H9 (cell line): ENCODE measurements around the gene SMARCE1. TPM values are rescaled to one million over a fixed set of nuclear protein-coding genes. Genes with fewer than 3 reads are reported as not detected.

Source experiments
- DNase-seq: peaks from one replicate; pipeline ENCODE4 v3.0.0-alpha.2; 2017
- H2AFZ ChIP-seq: one replicate; pipeline ENCODE4 v1.6.1; 2013; ENCODE audit warnings: mild to moderate bottlenecking, low read length, control low read depth, moderate library complexity
- H2AK5ac ChIP-seq: 2 replicates; pipeline ENCODE4 v1.6.1; 2013; ENCODE audit warnings: low read length, control low read depth, mixed read lengths; ENCODE audit not compliant: insufficient read length
- H2BK120ac ChIP-seq: one replicate; pipeline ENCODE4 v1.6.1; 2013; ENCODE audit warnings: low read depth, mild to moderate bottlenecking, low read length, control low read depth, inconsistent platforms; ENCODE audit not compliant: poor library complexity, severe bottlenecking
- H2BK12ac ChIP-seq: 2 replicates; pipeline ENCODE4 v1.6.1; 2013; ENCODE audit warnings: low read length, control low read depth, mixed read lengths, low read depth; ENCODE audit not compliant: insufficient read length
- H2BK15ac ChIP-seq: 2 replicates; pipeline ENCODE4 v1.6.1; 2013; ENCODE audit warnings: low read depth, low read length, control low read depth
- H2BK20ac ChIP-seq: one replicate; pipeline ENCODE4 v1.6.1; 2013; ENCODE audit warnings: low read depth, mild to moderate bottlenecking, low read length, control low read depth, inconsistent platforms; ENCODE audit not compliant: poor library complexity, severe bottlenecking
- H2BK5ac ChIP-seq: 2 replicates; pipeline ENCODE4 v1.6.1; 2013; ENCODE audit warnings: low read length, control low read depth, mixed read lengths; ENCODE audit not compliant: insufficient read length
- H3K14ac ChIP-seq: 2 replicates; pipeline ENCODE4 v1.6.1; 2013; ENCODE audit warnings: low read length, control low read depth; ENCODE audit not compliant: insufficient read depth
- H3K18ac ChIP-seq: 2 replicates; pipeline ENCODE4 v1.6.1; 2013; ENCODE audit warnings: low read depth, mild to moderate bottlenecking, mixed read lengths, low read length, control low read depth; ENCODE audit not compliant: insufficient read length
- H3K23ac ChIP-seq: 2 replicates; pipeline ENCODE4 v1.6.1; 2013; ENCODE audit warnings: low read length, control low read depth, mixed read lengths, low read depth; ENCODE audit not compliant: insufficient read length
- H3K23me2 ChIP-seq: 2 replicates; pipeline ENCODE4 v1.6.1; 2013; ENCODE audit warnings: low read depth, mild to moderate bottlenecking, mixed read lengths, low read length, control low read depth; ENCODE audit not compliant: insufficient read length, poor library complexity, severe bottlenecking
- H3K27ac ChIP-seq: 2 replicates; pipeline ENCODE4 v1.5.1; 2013; ENCODE audit warnings: low read length, control low read depth, mixed read lengths, low read depth; ENCODE audit not compliant: insufficient read length
- H3K27me3 ChIP-seq: 2 replicates; pipeline ENCODE4 v1.6.1; 2013; ENCODE audit warnings: low read length, control low read depth, inconsistent platforms; ENCODE audit not compliant: insufficient read depth
- H3K4ac ChIP-seq: 2 replicates; pipeline ENCODE4 v1.6.1; 2013; ENCODE audit warnings: low read depth, mild to moderate bottlenecking, control low read depth, inconsistent platforms, low read length, moderate library complexity
- H3K4me1 ChIP-seq: 2 replicates; pipeline ENCODE4 v1.6.1; 2013; ENCODE audit warnings: low read length, control low read depth, inconsistent platforms; ENCODE audit not compliant: insufficient read depth
- H3K4me2 ChIP-seq: 2 replicates; pipeline ENCODE4 v1.6.1; 2013; ENCODE audit warnings: low read length, control low read depth, mixed read lengths; ENCODE audit not compliant: insufficient read length, insufficient read depth
- H3K56ac ChIP-seq: 2 replicates; pipeline ENCODE4 v1.6.1; 2013; ENCODE audit warnings: low read depth, mild to moderate bottlenecking, mixed read lengths, low read length, control low read depth; ENCODE audit not compliant: insufficient read length
- H3K79me1 ChIP-seq: 2 replicates; pipeline ENCODE4 v1.6.1; 2013; ENCODE audit warnings: low read depth, mild to moderate bottlenecking, moderate library complexity, low read length, control low read depth, inconsistent platforms; ENCODE audit not compliant: insufficient read depth, poor library complexity, severe bottlenecking
- H3K79me2 ChIP-seq: 2 replicates; pipeline ENCODE4 v1.6.1; 2013; ENCODE audit warnings: low read length, control low read depth, inconsistent platforms; ENCODE audit not compliant: insufficient read depth
- H3K9ac ChIP-seq: 2 replicates; pipeline ENCODE4 v1.6.1; 2013; ENCODE audit warnings: low read length, control low read depth, mixed read lengths; ENCODE audit not compliant: insufficient read length; ENCODE audit errors: extremely low read depth
- H3K9me3 ChIP-seq: one replicate; pipeline ENCODE4 v1.6.1; 2013; ENCODE audit warnings: low read depth, low read length, inconsistent platforms; ENCODE audit not compliant: control insufficient read depth
- H3T11ph ChIP-seq: one replicate; pipeline ENCODE4 v1.6.1; 2013; ENCODE audit warnings: mild to moderate bottlenecking, low read length, control low read depth, inconsistent platforms
- H4K20me1 ChIP-seq: one replicate; pipeline ENCODE4 v1.6.1; 2013; ENCODE audit not compliant: control insufficient read depth, insufficient read length, insufficient read depth
- H4K5ac ChIP-seq: 2 replicates; pipeline ENCODE4 v1.6.1; 2013; ENCODE audit warnings: low read depth, mild to moderate bottlenecking, mixed read lengths, low read length, control low read depth; ENCODE audit not compliant: insufficient read length
- H4K8ac ChIP-seq: replicated peaks from 2 replicates; pipeline ENCODE4 v1.6.1; 2013; ENCODE audit warnings: low read length, control low read depth, mixed read lengths, low read depth; ENCODE audit not compliant: insufficient read length
- H4K91ac ChIP-seq: 2 replicates; pipeline ENCODE4 v1.6.1; 2013; ENCODE audit warnings: low read depth, mild to moderate bottlenecking, moderate library complexity, mixed read lengths, low read length, control low read depth; ENCODE audit not compliant: insufficient read length
- H3K27ac Mint-ChIP-seq, 3 experiments: 2 replicates in 2 of 3; 3 replicates in 1 of 3; pipeline ENCODE4 v1.8.0; 2020 to 2021; ENCODE audit warnings: mixed read lengths in 3 of 3, mild to moderate bottlenecking in 1 of 3, moderate library complexity in 1 of 3
- H3K27me3 Mint-ChIP-seq: 2 replicates; pipeline ENCODE4 v1.8.0; 2021; ENCODE audit warnings: low read depth, mild to moderate bottlenecking, moderate library complexity, mixed read lengths
- H3K36me3 Mint-ChIP-seq, 3 experiments: 2 replicates in 2 of 3; 3 replicates in 1 of 3; pipeline ENCODE4 v1.8.0; 2020 to 2021; ENCODE audit warnings: low read depth in 3 of 3, mixed read lengths in 3 of 3; ENCODE audit not compliant: insufficient read depth in 1 of 3
- H3K4me1 Mint-ChIP-seq, 2 experiments: 2 replicates each; pipeline ENCODE4 v1.8.0; 2020; ENCODE audit warnings: mixed read lengths in 2 of 2
- H3K4me3 Mint-ChIP-seq, 2 experiments: 2 replicates in 1 of 2; 3 replicates in 1 of 2; pipeline ENCODE4 v1.8.0; 2020 to 2021; ENCODE audit warnings: mild to moderate bottlenecking in 2 of 2, mixed read lengths in 2 of 2, moderate library complexity in 1 of 2
- H3K9me3 Mint-ChIP-seq, 2 experiments: 2 replicates in 1 of 2; 3 replicates in 1 of 2; pipeline ENCODE4 v1.8.0; 2020; ENCODE audit warnings: mild to moderate bottlenecking in 2 of 2, mixed read lengths in 2 of 2, moderate library complexity in 1 of 2
- CTCF ChIP-seq: fragments of 200-600 bp; sonication (generic); conservative IDR thresholded peaks from 3 replicates; pipeline ENCODE4 v1.8.0; 2021; ENCODE audit warnings: antibody characterized with exemption, mild to moderate bottlenecking
- total RNA-seq: library from RNA; stranded (reverse); gene quantifications from 2 replicates; pipeline ENCODE4 v1.2.1, GENCODE V29; 2021

SMARCE1 gene
- total RNA-seq, 1 experiment from 2014 or later: 122 TPM

- Histone ChIP-seq H3T11ph (no peak overlapping the region), H3K27me3 (no peaks in the 10 kb centered on the region), H2AK5ac (no peak overlapping the region), H3K14ac (no peak overlapping the region), H4K91ac (no peak overlapping the region), H2BK20ac (no peak overlapping the region), H3K4me1 (no peaks in the 10 kb centered on the region), H2BK120ac (no peak overlapping the region), H3K18ac (no peak overlapping the region), H3K23me2 (no peaks in the 10 kb centered on the region), H2AFZ (no peak overlapping the region), H2BK15ac (no peak overlapping the region), H3K4me2 (no peak overlapping the region), H2BK5ac (no peak overlapping the region), H3K79me1 (no peaks in the 10 kb centered on the region), H3K23ac (no peak overlapping the region), H3K79me2 (no peaks in the 10 kb centered on the region), H3K4ac (no peak overlapping the region), H4K20me1 (peaks cover 2% of the 10 kb centered on the region), H3K9me3 (no peaks in the 10 kb centered on the region), H3K56ac (no peak overlapping the region), H2BK12ac (no peak overlapping the region), H3K27ac (no peak overlapping the region), H3K9ac (no peak overlapping the region), H4K5ac (no peak overlapping the region), H4K8ac (no peak overlapping the region)
- Mint-ChIP-seq H3K4me1 (no peaks in the 10 kb centered on the region), H3K36me3 (no peaks in the 10 kb centered on the region; a peak in 1 of 7 replicates), H3K4me3 (no peak overlapping the region), H3K27ac (no peak overlapping the region), H3K9me3 (no peaks in the 10 kb centered on the region), H3K27me3 (peaks cover 4% of the 10 kb centered on the region)
- TF ChIP-seq CTCF: no peak
- DNase-seq: no peak
These were observed 10.8 kb upstream of the SMARCE1 start for GRCh38 chr17:40658396-40658795.
